ENCODE results near the gene KIF14. TPM values are rescaled to one million over a fixed set of nuclear protein-coding genes. Genes with fewer than 3 reads are reported as not detected.

KIF14 gene
- total RNA-seq (2022), result 13.4 and 25.5 TPM in 2 replicates
- Bru-seq, nascent RNA, result percentile 82 among the genes with signal in this experiment
- percentile 76 among the genes with signal in this experiment for BruChase-seq, experiment 1, labeled RNA remaining after a 6-hour chase
- percentile 77 among the genes with signal in this experiment for BruChase-seq, experiment 2, labeled RNA remaining after a 2-hour chase
- long read RNA-seq, full-length matches to known transcripts, result 12 of 44 reads
- long read RNA-seq, partial matches to known transcripts, result 8 of 44 reads
- long read RNA-seq, other reads (novel, unspliced or antisense), result 24 of 44 reads

- Mint-ChIP-seq H3K4me3 (ENCODE audit: unreplicated experiment) (peak within 1 kb of the TSS; percentile 96), H3K36me3 (ENCODE audit: insufficient read depth, unreplicated experiment) (peaks cover 5% of the 10 kb centered on the region), H3K9me3 (ENCODE audit: unreplicated experiment) (no peaks in the 10 kb centered on the region), H3K27ac (ENCODE audit: low read depth, unreplicated experiment) (peak within 1 kb of the TSS; percentile 97), H3K4me1 (ENCODE audit: insufficient read depth, unreplicated experiment) (peaks cover 48% of the 10 kb centered on the region), H3K27me3 (ENCODE audit: insufficient read depth, unreplicated experiment) (no peaks in the 10 kb centered on the region)
- peak; percentile 99 for DNase-seq (ENCODE audit: unreplicated experiment)
- intact Hi-C loops (cut with micrococcal nuclease), result loop anchor here (1.0 to 5.0 kb wide), 2 partner anchors 352 to 494 kb away; no protein-coding TSS in a partner anchor
- no peak for TF ChIP-seq CTCF (IDR thresholded peaks at IDR 0.05; ENCODE audit: unreplicated experiment)
- ChIA-PET POLR2A (interaction anchor here (0.6 to 5.5 kb wide), 28 partner anchors 9 to 420 kb away, joined by 3 to 92 read pairs (median 4); partner anchors contain the start of genes CAMSAP2 and DDX59), CTCF (interaction anchor here (0.6 to 5.6 kb wide), 20 partner anchors 9 to 497 kb away, joined by 3 to 108 read pairs (median 12); partner anchors contain the start of genes CAMSAP2 and DDX59)
- TSS peak; percentile 56 for BruUV-seq (replicated peaks)
Measured at GRCh38 chr1:200620273-200621131, at the start of gene KIF14. Gene KIF14 (minus strand): TSS chr1:200620751. CDS start chr1:200618723, 2,028 bp downstream.

- Mint-ChIP-seq H3K27me3 (ENCODE audit: insufficient read depth, unreplicated experiment) (no peaks in the 10 kb centered on the region), H3K4me1 (ENCODE audit: insufficient read depth, unreplicated experiment) (peaks cover 50% of the 10 kb centered on the region), H3K27ac (ENCODE audit: low read depth, unreplicated experiment) (peak within 1 kb of the TSS; percentile 91), H3K4me3 (ENCODE audit: unreplicated experiment) (peak within 1 kb of the TSS; percentile 74), H3K9me3 (ENCODE audit: unreplicated experiment) (no peaks in the 10 kb centered on the region), H3K36me3 (ENCODE audit: insufficient read depth, unreplicated experiment) (peaks cover 24% of the 10 kb centered on the region)
- BruUV-seq (replicated peaks), result no TSS peak
- intact Hi-C loops (cut with micrococcal nuclease), result loop anchor here (1.0 kb wide), 5 partner anchors 29 to 374 kb away; no protein-coding TSS in a partner anchor
- ChIA-PET POLR2A (interaction anchor here (0.6 to 10.1 kb wide), 58 partner anchors 11 to 1420 kb away, joined by 3 to 230 read pairs (median 8); partner anchors contain the start of genes CAMSAP2, INAVA and KIF14), CTCF (interaction anchor here (0.5 to 5.2 kb wide), 26 partner anchors 8 to 620 kb away, joined by 3 to 41 read pairs (median 4); partner anchors contain the start of genes CAMSAP2 and KIF14)
- DNase-seq (ENCODE audit: unreplicated experiment), result peak; percentile 100
- no peak for TF ChIP-seq CTCF (IDR thresholded peaks at IDR 0.05; ENCODE audit: unreplicated experiment)
Measured at GRCh38 chr1:200669314-200670241, 49.0 kb upstream of the KIF14 start, which contains the start of gene DDX59. Gene DDX59 (minus strand): TSS chr1:200669907. CDS start chr1:200666740, 3,167 bp downstream.

GRCh38 chr1:200668514-200669313 lies 48.2 kb upstream of the KIF14 start:
- peak; percentile 26 for DNase-seq (ENCODE audit: unreplicated experiment)
- POLR2A ChIA-PET, result interaction anchor here (0.6 to 10.1 kb wide), 40 partner anchors 10 to 1419 kb away, joined by 3 to 230 read pairs (median 12); partner anchors contain the start of genes CAMSAP2, INAVA and KIF14
- Mint-ChIP-seq H3K9me3 (ENCODE audit: unreplicated experiment) (no peaks in the 10 kb centered on the region), H3K27me3 (ENCODE audit: insufficient read depth, unreplicated experiment) (no peaks in the 10 kb centered on the region), H3K27ac (ENCODE audit: low read depth, unreplicated experiment) (peak overlapping the region; percentile 91), H3K4me3 (ENCODE audit: unreplicated experiment) (peak overlapping the region; percentile 74), H3K4me1 (ENCODE audit: insufficient read depth, unreplicated experiment) (peaks cover 47% of the 10 kb centered on the region), H3K36me3 (ENCODE audit: insufficient read depth, unreplicated experiment) (peaks cover 33% of the 10 kb centered on the region)
- no peak for TF ChIP-seq CTCF (IDR thresholded peaks at IDR 0.05; ENCODE audit: unreplicated experiment)
- intact Hi-C loops (cut with micrococcal nuclease), result loop anchor here (1.0 kb wide), 3 partner anchors 43 to 375 kb away; no protein-coding TSS in a partner anchor
- CTCF ChIA-PET, result interaction anchor here (0.6 to 5.2 kb wide), 16 partner anchors 9 to 1289 kb away, joined by 3 to 41 read pairs (median 4); partner anchors contain the start of genes CAMSAP2 and KIF14
- BruUV-seq (replicated peaks), result TSS peak; percentile 85
